Fibroblast of the aortic adventitia (primary cell): ENCODE results near the gene KDM4C. TPM values are rescaled to one million over a fixed set of nuclear protein-coding genes. Genes with fewer than 3 reads are reported as not detected.

Source experiments
- DNase-seq: peaks from one replicate; pipeline ENCODE4 v3.0.0-alpha.2; 2010; ENCODE audit warnings: low read depth
- H3K4me3 ChIP-seq: 2 replicates; pipeline ENCODE4 v1.5.1; 2011; ENCODE audit warnings: low read depth, mild to moderate bottlenecking, control low read depth, low read length, moderate library complexity
- CTCF ChIP-seq: IDR thresholded peaks from 2 replicates; pipeline ENCODE4 v1.5.1; 2011; ENCODE audit warnings: mild to moderate bottlenecking, low read length, control low read depth, inconsistent platforms; ENCODE audit not compliant: insufficient read depth
- total RNA-seq: library from RNA; depleted of rRNA; stranded (reverse); fragments of >200 nt; gene quantifications from 2 replicates; pipeline ENCODE4 v1.2.3, GENCODE V29; 2012; ENCODE audit warnings: low replicate concordance

KDM4C gene
- total RNA-seq, 1 donor, result 25.1 TPM

- DNase-seq, result no peak
- no peak overlapping the region for H3K4me3 ChIP-seq
- TF ChIP-seq CTCF, result no peak
These were observed 387.7 kb downstream of the KDM4C start for GRCh38 chr9:7145361-7146069.

- no peak for TF ChIP-seq CTCF
- H3K4me3 ChIP-seq, result no peak overlapping the region
- no peak for DNase-seq
These were observed 388.8 kb downstream of the KDM4C start for GRCh38 chr9:7146582-7146981.

DNA sequence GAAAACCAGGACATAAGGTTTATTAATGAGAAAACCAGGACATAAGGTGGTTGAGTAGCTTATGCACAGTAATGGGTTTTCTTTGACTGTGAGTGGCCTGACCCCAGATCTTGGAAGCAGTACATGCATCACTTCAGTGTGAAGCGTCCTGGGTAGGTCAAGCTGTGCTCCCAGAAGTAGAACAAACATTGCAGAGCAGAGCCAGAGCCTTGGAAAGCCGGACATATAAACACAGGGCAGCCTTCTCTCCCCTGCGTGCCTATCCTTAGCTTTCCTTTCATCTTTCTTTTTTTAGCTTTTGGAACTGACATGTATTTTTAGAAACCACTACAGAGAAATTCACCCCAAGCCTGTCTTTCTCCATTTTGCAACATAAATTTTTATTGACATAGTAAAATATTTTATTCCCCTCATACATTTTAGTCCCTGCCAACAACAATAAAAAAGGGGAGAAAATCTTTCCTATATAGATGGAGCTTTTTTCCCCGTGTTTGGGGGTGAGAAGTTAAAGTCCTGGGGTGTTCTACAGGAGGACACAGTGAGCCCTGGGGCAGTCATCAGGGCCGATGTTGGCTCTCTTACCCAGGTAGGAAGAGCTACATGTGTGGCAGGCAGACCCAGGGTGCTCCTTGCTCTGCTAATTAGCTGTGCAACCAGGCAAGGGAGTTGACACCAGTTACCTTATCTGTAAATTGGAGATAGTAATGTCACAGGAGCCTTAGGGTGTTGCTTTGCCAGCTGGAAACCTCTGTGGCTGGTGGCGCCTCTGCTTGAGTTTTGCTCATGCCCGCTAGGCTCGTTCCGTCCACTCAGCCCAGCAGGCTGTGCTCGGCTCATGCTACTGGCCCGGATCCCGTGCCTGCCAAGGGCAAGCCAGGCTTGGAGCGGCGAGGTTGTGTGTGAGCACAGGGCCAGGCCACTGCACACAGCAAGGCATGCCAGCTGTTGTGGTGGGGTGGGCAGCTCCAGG is 389.6 kb downstream of the KDM4C start:
- peak; percentile 11 for DNase-seq
- TF ChIP-seq CTCF, result no peak
- H3K4me3 ChIP-seq, result no peak overlapping the region

GRCh38 chr9:7148243-7148765 is 390.5 kb downstream of the KDM4C start:
- H3K4me3 ChIP-seq, result no peak overlapping the region
- TF ChIP-seq CTCF, result no peak
- DNase-seq, result no peak

DNA sequence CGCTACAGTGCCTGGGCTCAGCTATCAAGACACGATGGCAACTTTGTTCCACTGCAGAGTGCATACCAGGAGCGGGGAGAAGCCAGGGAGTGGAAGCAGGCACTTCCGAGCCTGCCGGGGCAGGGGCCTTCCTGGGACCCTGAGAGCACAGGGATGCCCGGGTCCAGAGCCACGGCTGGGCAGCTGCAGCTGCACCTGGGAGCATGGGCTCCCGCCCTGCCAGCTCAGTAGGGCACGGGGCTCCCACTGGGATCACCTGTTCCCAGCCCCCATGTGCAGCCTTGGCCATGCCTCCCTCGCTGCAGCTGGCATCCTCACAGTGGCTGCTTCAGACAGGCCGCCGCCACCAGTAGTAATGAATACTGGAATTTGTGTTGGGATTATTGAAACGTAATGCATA is 391.5 kb downstream of the KDM4C start:
- no peak overlapping the region for H3K4me3 ChIP-seq
- no peak for TF ChIP-seq CTCF
- no peak for DNase-seq

DNA sequence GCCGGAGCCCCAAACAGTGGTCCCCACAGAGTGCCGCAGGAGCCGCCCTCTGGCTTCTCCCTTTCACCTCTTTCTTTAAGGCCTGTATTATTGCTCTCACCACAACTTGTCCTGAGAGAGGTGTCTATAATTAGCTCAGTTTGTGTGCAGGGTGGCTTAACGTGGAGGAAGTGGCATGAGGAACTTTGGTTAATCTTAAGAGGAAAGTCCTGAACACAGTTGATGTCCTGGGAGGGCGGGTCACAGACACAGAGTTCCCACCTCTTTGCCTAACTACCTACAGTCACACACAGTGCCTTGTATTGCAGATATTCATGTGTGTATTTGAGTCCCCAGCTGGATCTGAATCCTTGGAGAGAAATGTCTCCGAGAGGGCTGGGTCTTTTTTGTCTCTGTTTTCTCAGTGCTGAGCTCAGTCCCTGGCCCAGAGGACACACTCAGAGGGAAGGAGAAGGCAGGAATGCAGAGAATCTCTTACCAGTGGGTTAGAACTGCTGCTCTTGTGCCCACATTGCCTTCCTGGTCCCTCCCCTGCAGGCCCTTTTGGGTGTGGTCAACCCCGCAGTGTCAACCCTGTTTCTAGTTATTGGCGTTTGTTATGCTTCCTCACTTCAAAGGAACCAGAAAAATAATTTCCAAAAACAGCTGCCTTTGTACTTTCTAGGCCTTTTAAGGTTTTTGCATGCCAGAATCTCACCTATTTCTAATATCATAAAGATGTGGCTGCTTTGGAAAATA is 392.5 kb downstream of the KDM4C start:
- no peak for DNase-seq
- no peak for TF ChIP-seq CTCF
- H3K4me3 ChIP-seq, result no peak overlapping the region
